K562 (cell line): ENCODE measurements around the gene SSBP1. TPM values are rescaled to one million over a fixed set of nuclear protein-coding genes. Genes with fewer than 3 reads are reported as not detected.

Experiments used
- ATAC-seq: fragments of 200-7000 bp; cut with Tn5 transposase; 3 replicates; pipeline ENCODE4 v1.9.1; 2020; ENCODE audit warnings: moderate library complexity
- BruUV-seq: library from RNA; stranded (reverse); fragments of 400-500 nt; replicated peaks from 2 replicates; lab custom pipeline; 2021; lab: Mats Ljungman, UMichigan
- CTCF ChIA-PET: fragments of 300-600 bp; formaldehyde crosslinking; extraction: SDS; loops from one replicate; lab custom pipeline; 2021; ENCODE audit warnings: low intra/inter-chr PET ratio; lab: Yijun Ruan, JAX
- POLR2A ChIA-PET: fragments of 300-600, 350-650 bp; sonication (Branson Sonifier 250); formaldehyde crosslinking; extraction: SDS; loops from one replicate; lab custom pipeline; 2021; ENCODE audit warnings: antibody characterized with exemption, inconsistent platforms; lab: Yijun Ruan, JAX
- DNase-seq, 4 experiments: peaks; one replicate each; pipeline versions ENCODE4 v3.0.0 to v3.0.0-alpha.2; 2011 to 2018; ENCODE audit warnings: low spot score in 3 of 4, mixed read lengths in 3 of 4; ENCODE audit errors: extremely low read depth in 1 of 4
- FAIRE-seq: peaks from 2 replicates; lab custom pipeline; 2011; peaks lifted over from hg19 to GRCh38; lab: Jason Lieb, UNC
- H2AFZ ChIP-seq: 2 replicates; pipeline ENCODE4 v1.6.0; 2011; ENCODE audit warnings: low read depth, low read length, control low read depth, inconsistent platforms
- H3K27ac ChIP-seq: fragments of 200-600 bp; 3 replicates; pipeline ENCODE4 v1.8.0; 2011; ENCODE audit warnings: low read depth, mild to moderate bottlenecking, control low read depth, inconsistent platforms, low read length, moderate library complexity, mixed read lengths; ENCODE audit errors: extremely low read depth
- H3K27me3 ChIP-seq, 2 experiments: fragments of 300-600 bp in 1 of 2; 2 replicates in 1 of 2; 3 replicates in 1 of 2; pipeline versions ENCODE4 v1.6.0 to v1.8.0; 2011; ENCODE audit warnings: inconsistent platforms in 2 of 2, low read length in 2 of 2, mild to moderate bottlenecking in 1 of 2, mixed read lengths in 1 of 2, moderate library complexity in 1 of 2; ENCODE audit not compliant: control insufficient read depth in 2 of 2, insufficient read depth in 2 of 2
- H3K36me3 ChIP-seq: fragments of 300-600 bp; 3 replicates; pipeline ENCODE4 v1.8.0; 2011; ENCODE audit warnings: mild to moderate bottlenecking, low read length, inconsistent platforms; ENCODE audit not compliant: control insufficient read depth, insufficient read depth
- H3K4me1 ChIP-seq, 2 experiments: fragments of 200-600 bp in 1 of 2; replicated peaks in 1 of 2; 2 replicates in 1 of 2; 3 replicates in 1 of 2; pipeline versions ENCODE4 v1.5.1 to v1.8.0; 2011; ENCODE audit warnings: inconsistent platforms in 2 of 2, low read length in 2 of 2, mild to moderate bottlenecking in 1 of 2, mixed read lengths in 1 of 2, moderate library complexity in 1 of 2; ENCODE audit not compliant: control insufficient read depth in 2 of 2, insufficient read depth in 2 of 2
- H3K4me2 ChIP-seq: 2 replicates; pipeline ENCODE4 v1.6.1; 2011; ENCODE audit warnings: low read length, control low read depth, inconsistent platforms, mixed read lengths; ENCODE audit not compliant: insufficient read depth
- H3K4me3 ChIP-seq: fragments of 200-600 bp; sonication (generic), shearing (Covaris generic); 2 replicates; pipeline ENCODE4 v1.5.1; 2016; ENCODE audit warnings: control low read depth, inconsistent platforms
- H3K79me2 ChIP-seq: fragments of 200-600 bp; 3 replicates; pipeline ENCODE4 v1.8.0; 2011; ENCODE audit warnings: low read length, inconsistent platforms; ENCODE audit not compliant: control insufficient read depth, insufficient read depth
- H3K9ac ChIP-seq, 2 experiments: 2 replicates each; pipeline versions ENCODE4 v1.6.0 to v1.6.1; 2011; ENCODE audit warnings: low read depth in 2 of 2, low read length in 2 of 2, control low read depth in 1 of 2, inconsistent platforms in 1 of 2, mild to moderate bottlenecking in 1 of 2, mixed read lengths in 1 of 2; ENCODE audit not compliant: insufficient read depth in 1 of 2
- H3K9me1 ChIP-seq: one replicate; pipeline ENCODE4 v1.6.0; 2011; ENCODE audit warnings: inconsistent platforms, mild to moderate bottlenecking, low read length, moderate library complexity; ENCODE audit not compliant: control insufficient read depth, insufficient read depth
- H3K9me3 ChIP-seq: replicated peaks from 2 replicates; pipeline ENCODE4 v1.5.1; 2011; ENCODE audit warnings: low read depth, low read length, inconsistent platforms; ENCODE audit not compliant: control insufficient read depth, insufficient read depth
- H4K20me1 ChIP-seq: replicated peaks from 2 replicates; pipeline ENCODE4 v1.6.1; 2011; ENCODE audit warnings: low read length, inconsistent platforms, mixed read lengths; ENCODE audit not compliant: control insufficient read depth, insufficient read depth
- CBFA2T3 ChIP-seq: fragments of 450-650 bp; IDR thresholded peaks from 2 replicates; pipeline ENCODE4 v1.6.1; 2017
- CHD1 ChIP-seq: fragments of 200-600 bp; sonication (generic); IDR thresholded peaks from one replicate; pipeline ENCODE4 v1.6.1; 2012; ENCODE audit warnings: mild to moderate bottlenecking, moderate library complexity, low read length, inconsistent platforms
- EGR1 ChIP-seq: fragments of 450-650 bp; conservative IDR thresholded peaks from 2 replicates; pipeline ENCODE4 v1.6.1; 2017; ENCODE audit warnings: mild to moderate bottlenecking
- ELF1 ChIP-seq: fragments of 200-800 bp; sonication (Bioruptor generic); IDR thresholded peaks from 2 replicates; pipeline ENCODE4 v1.6.1; 2016; ENCODE audit warnings: missing genetic modification characterization, missing compliant biosample characterization
- HNRNPK ChIP-seq: fragments of 200-400 bp; formaldehyde crosslinking; IDR thresholded peaks from one replicate; pipeline ENCODE4 v1.6.1; 2018; ENCODE audit warnings: mild to moderate bottlenecking, low read depth, low read length; ENCODE audit not compliant: poor library complexity, severe bottlenecking
- MYBL2 ChIP-seq, 2 experiments: fragments of 450-650 bp in 1 of 2; sonication (generic) in 1 of 2; formaldehyde crosslinking in 1 of 2; IDR thresholded peaks; 2 replicates each; pipeline versions ENCODE4 v1.6.1 to v1.8.1; 2017 to 2022; ENCODE audit warnings: borderline replicate concordance in 1 of 2, inconsistent platforms in 1 of 2, low read depth in 1 of 2, mild to moderate bottlenecking in 1 of 2, missing genetic modification reagents in 1 of 2, moderate library complexity in 1 of 2
- POLR2A ChIP-seq: fragments of 450-650 bp; conservative IDR thresholded peaks from 2 replicates; pipeline ENCODE4 v1.6.1; 2016
- SAFB2 ChIP-seq: fragments of 200-400 bp; formaldehyde crosslinking; IDR thresholded peaks from 2 replicates; pipeline ENCODE4 v1.6.1; 2018; ENCODE audit warnings: borderline replicate concordance, low read length, low read depth, moderate library complexity; ENCODE audit not compliant: severe bottlenecking
- SIRT6 ChIP-seq: IDR thresholded peaks from one replicate; pipeline ENCODE4 v1.6.1; 2012; ENCODE audit warnings: low read depth, mild to moderate bottlenecking, control low read depth, inconsistent platforms, low read length, moderate library complexity
- SLC30A9 ChIP-seq: fragments of 250-450 bp; sonication (Bioruptor Pico); IDR thresholded peaks from 2 replicates; pipeline ENCODE4 v1.8.0; 2022; ENCODE audit warnings: mild to moderate bottlenecking, moderate library complexity
- TEAD2 ChIP-seq: fragments of 450-650 bp; IDR thresholded peaks from 2 replicates; pipeline ENCODE4 v1.6.1; 2016; ENCODE audit warnings: missing genetic modification characterization, control low read depth, missing compliant biosample characterization
- THAP7 ChIP-seq: fragments of 250-450 bp; sonication (Bioruptor Pico); IDR thresholded peaks from 2 replicates; pipeline ENCODE4 v1.5.0; 2021
- TSC22D4 ChIP-seq: fragments of 450-650 bp; IDR thresholded peaks from 2 replicates; pipeline ENCODE4 v1.6.1; 2016; ENCODE audit warnings: missing genetic modification characterization, missing biosample characterization, control low read depth
- ZFP30 ChIP-seq: fragments of 250-450 bp; sonication (Bioruptor Pico); IDR thresholded peaks from 2 replicates; pipeline ENCODE4 v1.8.0; 2022; ENCODE audit warnings: moderate library complexity, mild to moderate bottlenecking, inconsistent platforms, borderline replicate concordance
- ZFP91 ChIP-seq: sonication (generic); formaldehyde crosslinking; IDR thresholded peaks from 2 replicates; pipeline ENCODE4 v1.8.0; 2022; ENCODE audit warnings: mild to moderate bottlenecking, missing genetic modification reagents
- ZNF561 ChIP-seq: fragments of 450-650 bp; formaldehyde crosslinking; conservative IDR thresholded peaks from 2 replicates; pipeline ENCODE4 v1.4.0; 2020; ENCODE audit warnings: mild to moderate bottlenecking, moderate library complexity
- WGBS: fragments of 100-300 bp; shearing (Covaris generic); methylation state at CpG from one replicate; pipeline ENCODE4 v1.1.6; 2016; ENCODE audit warnings: low coverage, mixed read lengths; ENCODE audit not compliant: insufficient coverage; ENCODE audit errors: missing lambda C conversion rate; 5-methylcytosine and 5-hydroxymethylcytosine counted together
- in situ Hi-C: fragments of 300-500 bp; cut with MboI; formaldehyde crosslinking; loops from 4 replicates; pipeline ENCODE4 v1.15.0; 2018; ENCODE audit warnings: inconsistent platforms, mixed read lengths
- intact Hi-C: fragments of 100-400 bp; cut with micrococcal nuclease; formaldehyde crosslinking; loops from 2 replicates; pipeline ENCODE4 v1.14.2; 2022
- polyA plus RNA-seq, 8 experiments: library from polyadenylated mRNA; depleted of rRNA in 4 of 8; stranded (reverse) in 5 of 8; unstranded in 3 of 8; fragments of >200 nt; fragmentation: Nextera tagmentation in 2 of 8; fragmentation: Illumina TruSeq in 1 of 8; extraction: Ambion mirVana in 2 of 8; extraction: Trizol in 1 of 8; gene quantifications; 2 replicates each; pipeline versions ENCODE4 v1.2.1 to v1.2.3, GENCODE V29; 2011 to 2014; ENCODE audit warnings: inconsistent platforms in 1 of 8, missing spikeins in 1 of 8
- total RNA-seq, 7 experiments: library from RNA; depleted of rRNA in 6 of 7; stranded (reverse); fragments of >200 nt in 6 of 7; fragmentation: Illumina TruSeq in 2 of 7; extraction: Trizol in 2 of 7; gene quantifications; 2 replicates each; pipeline versions ENCODE4 v1.2.1 to v1.2.3, GENCODE V29; 2011 to 2021; ENCODE audit warnings: low replicate concordance in 1 of 7

The SSBP1 gene
- total and polyA plus RNA-seq, 9 of the 15 experiments (the other 6 are each of a cell fraction or from before 2014, with no cell fraction given), result 404 to 1,996 (median 835) TPM

- TF ChIP-seq HNRNPK, result peak; percentile 57
These were observed 22.1 kb upstream of the SSBP1 start (continued) for GRCh38 chr7:141715794-141716689.

- no peak overlapping the region for H3K4me2 ChIP-seq
- H3K4me1 ChIP-seq, result no peaks in the 10 kb centered on the region
- no peaks in the 10 kb centered on the region for H3K36me3 ChIP-seq
- H2AFZ ChIP-seq, result no peak overlapping the region
- in situ Hi-C loops, result no loop called here
- WGBS, result 0% methylated on average over 1 of the region's 1 CpG
- FAIRE-seq (no peak), ATAC-seq (no peak), DNase-seq (no peak)
- no peaks in the 10 kb centered on the region for H4K20me1 ChIP-seq
- peaks cover 3 to 6% of the 10 kb centered on the region in 2 experiments; a peak in 2 of 5 replicates for H3K27me3 ChIP-seq
- H3K4me3 ChIP-seq, result no peak overlapping the region
- intact Hi-C loops, result no loop called here
- H3K27ac ChIP-seq, result no peak overlapping the region
- TF ChIP-seq ELF1 (tag) (no peak), THAP7 (CRISPR knock-in tag) (no peak), ZNF561 (CRISPR knock-in tag) (no peak), SIRT6 (no peak), CBFA2T3 (no peak), ZFP30 (CRISPR knock-in tag) (no peak), ZFP91 (no peak), SAFB2 (no peak), SLC30A9 (no peak), TSC22D4 (tag) (no peak), TEAD2 (no peak), MYBL2 (IDR thresholded peaks at IDR 0.05; ENCODE audit: low read depth) (no peak), MYBL2 (CRISPR knock-in tag; IDR thresholded peaks at IDR 0.05; ENCODE audit: borderline replicate concordance) (no peak), POLR2A (no peak), CHD1 (no peak), EGR1 (no peak)
- H3K9ac ChIP-seq, result no peak overlapping the region
- no peaks in the 10 kb centered on the region for H3K79me2 ChIP-seq
- no TSS peak for BruUV-seq
- H3K9me3 ChIP-seq, result no peaks in the 10 kb centered on the region
- ChIA-PET POLR2A (interaction anchor here (2.1 kb wide), 1 partner anchor 13 kb away, joined by 5 read pairs; no protein-coding TSS in a partner anchor), CTCF (no interaction called here)
- H3K9me1 ChIP-seq, result no peaks in the 10 kb centered on the region
These were observed 20.7 kb upstream of the SSBP1 start for GRCh38 chr7:141717450-141717849.
